Right lung (tissue), 5 donors: ENCODE measurements around the gene MBOAT2. TPM values are rescaled to one million over a fixed set of nuclear protein-coding genes. Genes with fewer than 3 reads are reported as not detected.
"Not testable (repeated sequence)": the region's sequence is repeated elsewhere in the genome, so short reads cannot be mapped to it uniquely, and the experiment has no call there.

Experiments used
- DNase-seq, 2 donors: peaks; one replicate each; pipeline ENCODE4 v3.0.0-alpha.2; 2013
- polyA plus RNA-seq, 5 donors: library from polyadenylated mRNA; unstranded; fragments of 120-200 nt; gene quantifications; one replicate each; pipeline versions ENCODE4 v1.2.1 to v1.2.3, GENCODE V29; 2013; ENCODE audit warnings: inconsistent platforms in 1 of 5, low replicate concordance in 1 of 5; ENCODE audit not compliant: insufficient read length in 5 of 5, insufficient read depth in 1 of 5

Gene MBOAT2
- polyA plus RNA-seq, 5 donors, result 38.1 to 89.6 (median 78.8) TPM

DNA sequence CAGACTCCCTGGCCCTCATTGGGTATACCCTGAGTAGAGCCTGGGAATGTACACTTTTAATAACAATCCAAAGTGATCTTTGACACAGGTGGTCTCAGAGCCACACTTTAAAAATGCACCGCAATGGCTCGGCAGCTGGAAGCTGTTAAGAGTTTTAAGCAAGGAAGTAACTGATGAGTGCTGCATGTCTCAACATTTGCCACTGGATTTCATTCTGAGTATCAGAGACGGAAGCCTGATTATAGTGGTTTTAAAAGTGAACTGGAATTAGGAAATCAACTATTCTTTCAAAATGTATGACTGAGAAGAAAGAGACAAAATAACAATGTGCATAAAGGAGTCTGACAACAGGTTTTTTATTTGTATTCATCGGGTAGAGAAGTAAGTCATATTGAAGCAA lies 7.5 kb downstream of the MBOAT2 start:
- DNase-seq, result no peak

DNA sequence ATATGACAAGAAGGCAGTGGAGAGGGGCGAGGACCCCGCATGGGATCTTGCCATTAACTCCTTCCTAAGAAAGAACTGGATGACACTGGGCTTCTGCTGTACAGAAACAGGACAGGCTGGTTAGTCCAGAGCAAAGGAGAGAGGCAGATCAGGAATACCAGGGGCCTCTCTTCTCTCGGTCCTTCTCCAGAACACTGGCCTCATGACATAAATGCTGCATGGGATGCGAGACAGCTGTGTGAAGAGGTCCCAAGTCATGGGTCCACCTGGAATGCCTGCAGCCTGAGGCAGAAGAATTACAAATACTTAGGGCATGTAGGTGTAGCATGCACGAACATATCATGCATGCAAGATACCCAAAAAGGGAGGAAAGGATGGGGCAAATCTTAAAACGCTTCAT lies 9.1 kb downstream of the MBOAT2 start:
- DNase-seq, result no peak

DNA sequence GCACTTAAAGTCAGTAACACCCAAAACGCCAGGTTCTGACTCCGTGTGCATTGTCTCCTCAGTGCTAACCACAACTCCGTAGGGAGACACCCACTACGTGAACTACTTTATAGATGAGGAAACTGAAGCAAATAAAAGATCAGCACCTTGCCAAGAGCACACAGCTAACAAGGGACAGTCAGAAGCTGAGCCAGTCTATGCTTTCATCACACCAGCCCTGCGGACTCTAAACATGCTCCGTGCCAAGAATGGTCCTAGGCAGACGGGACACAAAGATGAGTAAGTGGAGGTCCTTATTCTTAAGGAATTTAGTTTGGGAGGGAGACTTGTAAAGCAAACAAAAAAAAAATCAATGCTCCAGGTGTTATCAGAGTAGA lies 9.6 kb downstream of the MBOAT2 start:
- DNase-seq, result no peak

DNA sequence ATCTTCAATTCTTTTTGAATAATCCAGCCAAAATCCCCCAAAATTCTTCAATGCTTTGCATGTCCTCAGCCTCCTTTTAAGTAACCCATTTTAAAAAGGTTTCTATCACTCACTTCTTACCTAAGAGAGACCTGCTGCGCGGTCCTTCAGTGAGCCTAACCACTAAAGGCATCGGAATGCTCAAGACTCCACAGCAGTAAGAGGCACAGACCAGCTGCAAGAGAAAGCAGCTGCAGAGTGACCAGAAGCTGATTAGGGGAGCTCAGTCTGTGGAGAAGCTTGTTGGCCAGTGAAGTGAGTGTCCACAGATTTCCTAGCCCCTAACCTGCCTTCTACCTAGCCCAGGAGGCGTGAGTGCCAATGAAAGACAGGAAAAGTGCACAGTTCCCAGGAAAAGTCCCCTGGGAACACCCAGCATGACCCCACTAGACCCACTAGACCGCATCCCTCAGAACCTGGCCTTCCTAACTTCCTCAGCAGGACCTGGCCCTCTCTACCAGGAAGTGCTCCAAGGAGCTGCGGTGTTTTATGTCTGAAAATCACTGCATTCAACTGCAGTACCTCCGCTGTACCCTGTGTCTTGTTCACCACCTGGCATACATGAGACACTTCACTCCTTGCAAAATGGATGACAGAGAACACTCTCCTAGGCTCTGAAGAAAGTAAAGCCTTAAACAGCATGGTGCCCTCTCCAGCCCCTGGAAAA lies 10.1 kb downstream of the MBOAT2 start:
- no peak for DNase-seq

DNA sequence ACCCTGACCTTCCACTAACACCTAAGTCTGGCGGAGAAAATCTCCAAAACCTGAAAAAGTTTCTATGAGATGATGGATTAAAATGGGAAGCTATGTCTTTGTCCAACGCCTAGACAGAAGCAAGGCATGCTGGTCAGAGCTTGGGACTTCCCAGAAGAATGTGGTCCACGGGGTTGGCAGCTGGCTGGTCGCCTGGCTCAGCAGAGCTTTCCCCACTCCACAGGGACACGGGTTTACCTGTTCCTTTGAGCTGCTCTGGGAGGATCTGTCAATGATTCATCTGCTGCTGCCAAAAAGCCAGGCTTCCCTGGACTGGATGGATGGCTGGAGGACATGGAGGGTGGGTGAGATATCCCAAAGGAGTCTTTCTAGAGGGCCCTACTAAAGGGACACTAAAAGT lies 10.8 kb downstream of the MBOAT2 start:
- no peak for DNase-seq

DNA sequence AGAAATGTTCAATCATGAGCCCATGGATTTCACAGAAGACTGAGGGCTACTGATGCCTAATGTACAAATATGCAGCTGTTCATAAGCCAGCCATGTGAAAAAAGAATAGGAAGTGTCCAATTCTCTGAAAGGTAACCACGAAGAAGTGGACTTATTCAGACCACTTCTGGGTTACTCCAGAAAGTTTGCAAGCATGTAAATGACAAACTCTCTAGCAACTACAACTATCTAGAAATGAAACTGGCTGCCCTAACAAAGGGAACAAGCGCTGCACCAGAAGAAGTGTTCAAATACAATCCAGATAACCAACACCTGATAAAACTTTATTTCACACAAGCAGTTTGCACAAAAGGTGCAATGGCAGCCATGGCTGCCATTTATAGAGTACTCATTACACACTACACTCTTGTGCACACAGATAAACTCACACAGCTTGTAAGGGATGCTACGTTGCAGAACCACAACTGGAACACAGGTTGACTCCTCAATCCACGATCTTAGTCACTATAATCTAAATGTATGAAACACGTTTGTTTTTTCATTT lies 13.9 kb downstream of the MBOAT2 start:
- DNase-seq, result no peak

DNA sequence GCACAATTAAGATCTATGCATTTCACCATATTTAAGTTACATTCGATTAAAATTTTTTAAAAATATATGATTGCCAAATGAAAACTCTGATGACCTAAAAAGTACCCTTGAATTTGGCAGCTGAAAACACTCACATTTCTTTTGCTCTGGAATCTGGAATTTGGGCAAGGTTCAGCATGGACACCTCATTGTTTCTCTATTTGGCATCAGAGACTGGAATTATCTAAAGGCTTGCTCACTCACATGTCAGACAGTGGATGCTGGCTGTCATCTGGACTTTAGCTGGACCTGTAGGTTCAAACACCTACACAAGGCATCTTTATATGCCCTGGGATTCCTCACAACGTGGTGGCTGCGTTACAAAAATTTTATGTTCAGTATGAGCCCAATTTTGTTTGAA lies 16.1 kb downstream of the MBOAT2 start:
- no peak for DNase-seq

DNA sequence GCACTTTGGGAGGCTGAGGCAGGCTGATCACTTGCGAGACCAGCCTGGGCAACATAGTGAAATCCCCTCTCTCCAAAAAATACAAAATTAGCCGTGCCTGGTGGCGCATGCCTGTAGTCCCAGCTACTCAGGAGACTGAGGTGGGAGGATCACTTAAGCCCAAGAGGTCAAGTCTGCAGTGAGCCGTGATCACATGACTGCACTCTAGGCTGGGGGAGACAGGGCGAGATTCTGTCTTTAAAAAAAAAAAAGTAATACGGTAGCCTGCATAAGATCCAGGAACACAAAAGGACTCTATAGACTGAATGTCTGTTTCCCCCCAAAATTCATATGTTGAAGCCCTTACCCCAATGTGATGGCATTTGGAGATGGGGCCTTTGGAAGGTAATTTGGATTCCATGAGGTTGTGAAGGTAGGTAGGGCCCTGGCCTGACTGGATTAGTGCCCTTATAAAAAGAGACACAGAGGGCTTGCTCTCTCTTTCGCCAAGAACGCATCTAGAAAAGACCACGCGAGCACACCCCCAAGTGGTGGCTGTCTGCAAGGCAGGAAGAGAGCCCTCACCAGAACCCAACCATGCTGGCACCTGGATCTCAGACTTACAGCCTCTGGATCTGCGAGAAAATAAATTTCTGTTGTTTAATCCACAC lies 17.0 kb downstream of the MBOAT2 start:
- no peak for DNase-seq

DNA sequence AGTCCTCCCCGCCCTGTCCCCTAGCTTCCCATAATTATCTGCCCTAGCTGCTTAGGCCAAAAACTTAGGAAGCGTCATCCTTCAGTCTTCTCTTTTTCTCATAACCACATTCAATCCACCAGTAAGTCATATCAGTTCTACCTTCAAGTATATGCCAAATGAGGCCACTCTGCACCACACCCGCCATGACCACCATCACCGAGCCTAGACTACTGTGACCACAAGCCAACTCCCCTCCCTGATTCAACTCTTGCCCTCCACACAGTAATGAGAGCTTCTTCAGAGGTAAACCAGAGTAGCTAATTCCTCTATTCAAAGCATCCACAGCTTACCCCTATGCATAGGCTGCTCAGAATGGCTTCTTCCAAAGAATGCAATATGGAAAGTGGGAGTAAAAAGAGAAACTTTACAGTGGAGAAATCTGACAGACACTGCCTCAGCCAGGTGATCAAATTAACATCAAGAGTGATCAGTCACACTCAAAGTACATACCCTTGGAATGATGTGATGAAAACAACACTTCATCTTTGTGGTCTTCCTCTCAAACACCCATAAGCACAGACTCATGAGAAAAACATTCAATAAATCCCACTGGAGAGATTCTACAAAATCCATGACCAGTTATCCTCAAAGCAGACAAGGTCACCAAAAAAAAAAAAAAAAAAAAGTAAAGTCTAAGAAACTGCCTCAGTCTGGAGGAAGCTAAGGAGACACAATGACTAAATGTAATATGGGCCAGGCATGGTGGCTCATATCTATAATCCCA lies 17.7 kb downstream of the MBOAT2 start:
- no peak for DNase-seq

DNA sequence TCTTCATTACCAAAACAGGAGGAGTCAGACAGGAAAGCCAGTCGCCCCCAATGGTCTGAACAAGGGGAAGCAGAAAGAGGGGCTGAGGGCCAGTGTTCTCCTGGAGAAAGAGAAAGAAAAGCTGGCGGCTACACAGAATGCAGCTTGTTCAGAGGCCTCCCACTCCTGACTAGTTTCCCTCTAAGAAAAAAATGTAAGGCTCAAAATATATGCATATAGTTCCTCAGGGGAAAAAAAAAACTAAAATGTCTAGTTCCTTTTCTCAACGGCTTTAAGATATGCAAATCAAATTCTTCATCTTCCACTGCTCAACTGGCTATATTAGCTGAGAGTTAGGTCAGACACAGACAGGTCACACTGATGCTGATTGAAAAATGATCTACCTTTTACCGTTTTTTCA lies 18.6 kb downstream of the MBOAT2 start:
- DNase-seq, result no peak

DNA sequence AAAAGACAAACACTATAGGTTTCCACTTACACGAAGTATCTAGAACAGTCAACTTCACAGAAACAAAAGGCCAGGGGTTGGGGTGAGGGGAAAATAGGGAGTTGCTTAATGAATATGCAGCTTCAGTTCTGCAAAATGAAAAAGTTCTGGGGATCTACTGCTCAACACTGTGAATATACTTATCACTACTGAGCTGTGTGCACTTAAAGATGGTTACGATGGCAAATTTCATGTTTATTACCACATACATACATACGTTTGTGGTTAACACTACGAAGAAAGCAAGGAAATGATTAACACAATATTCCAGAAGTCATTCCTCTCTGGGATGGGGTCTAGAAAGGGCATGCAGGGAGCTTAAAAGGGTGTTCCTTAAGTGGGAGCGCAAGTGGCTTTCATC lies 19.3 kb downstream of the MBOAT2 start:
- no peak for DNase-seq

DNA sequence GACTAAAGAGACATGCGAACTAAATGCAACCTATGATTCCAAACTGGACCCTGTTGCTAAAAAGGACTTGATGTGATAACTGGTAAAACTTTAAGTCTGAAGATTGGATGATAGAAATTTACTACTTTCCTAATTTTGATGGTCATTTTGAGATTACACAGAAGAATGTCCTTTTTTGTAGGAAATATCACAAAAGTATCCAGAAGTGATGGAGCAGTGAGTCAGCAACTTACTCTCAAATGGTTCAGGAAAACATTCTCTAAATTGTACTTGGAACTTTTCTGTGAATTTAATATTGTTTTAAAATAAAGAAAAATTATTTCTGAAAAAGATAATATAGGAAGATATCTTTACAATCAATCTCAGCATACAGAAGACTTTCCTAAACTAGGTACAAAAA lies 19.9 kb downstream of the MBOAT2 start:
- DNase-seq, result no peak

DNA sequence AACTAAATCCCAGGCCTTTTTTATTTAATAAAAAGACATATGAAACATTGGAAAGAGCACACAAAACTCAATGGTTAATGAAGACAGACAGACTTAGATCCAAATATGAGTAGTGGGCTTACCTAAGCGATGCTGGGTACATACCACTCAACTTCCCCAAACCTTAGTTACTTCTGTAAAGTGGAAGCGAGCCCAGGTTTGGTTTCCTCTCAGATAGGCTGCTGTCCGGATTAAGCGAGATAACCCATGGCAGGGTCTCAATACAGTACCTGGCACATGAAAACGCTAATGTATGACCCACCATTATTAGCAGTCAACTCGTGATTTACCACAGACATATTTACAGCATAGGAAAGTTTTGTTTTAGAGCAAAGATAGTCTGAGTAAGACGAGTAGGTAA lies 21.6 kb downstream of the MBOAT2 start:
- DNase-seq, result no peak

DNA sequence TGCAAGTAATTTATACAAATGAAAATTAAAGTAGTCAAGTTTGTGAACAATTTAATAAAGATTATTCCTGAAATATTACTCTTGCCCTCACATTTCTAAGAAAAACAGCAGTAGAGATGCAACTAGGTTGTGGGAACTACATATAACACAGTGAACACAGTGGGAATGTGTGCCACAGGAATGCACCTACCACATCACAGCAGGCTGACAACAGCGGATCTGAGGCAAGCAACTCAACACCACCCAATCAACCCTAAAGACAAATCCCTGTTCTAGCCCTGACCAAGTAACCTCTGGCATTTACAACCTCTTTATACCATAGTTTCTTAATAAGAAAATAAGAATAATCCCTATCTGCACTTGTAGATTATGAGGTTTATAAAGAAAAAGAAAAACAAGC lies 23.4 kb downstream of the MBOAT2 start:
- no peak for DNase-seq

DNA sequence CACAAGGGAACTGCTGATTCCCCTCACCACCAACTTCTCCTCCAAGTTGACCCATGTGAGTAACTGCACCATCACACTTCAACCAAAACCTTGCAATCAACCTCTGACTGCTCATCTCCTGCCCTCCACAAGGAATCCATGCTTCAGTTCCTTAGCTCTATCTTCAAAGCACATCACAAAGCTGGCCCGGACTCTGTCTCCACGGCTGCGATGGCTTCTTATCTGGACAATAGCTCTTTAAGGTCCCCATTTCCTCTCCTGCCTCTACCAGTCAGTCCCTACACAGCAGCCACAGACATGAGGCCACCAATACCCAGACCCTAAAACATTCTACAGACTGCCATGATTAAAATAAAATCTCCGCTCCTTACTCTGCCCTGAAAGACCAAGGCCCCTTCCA lies 25.7 kb downstream of the MBOAT2 start:
- no peak for DNase-seq

DNA sequence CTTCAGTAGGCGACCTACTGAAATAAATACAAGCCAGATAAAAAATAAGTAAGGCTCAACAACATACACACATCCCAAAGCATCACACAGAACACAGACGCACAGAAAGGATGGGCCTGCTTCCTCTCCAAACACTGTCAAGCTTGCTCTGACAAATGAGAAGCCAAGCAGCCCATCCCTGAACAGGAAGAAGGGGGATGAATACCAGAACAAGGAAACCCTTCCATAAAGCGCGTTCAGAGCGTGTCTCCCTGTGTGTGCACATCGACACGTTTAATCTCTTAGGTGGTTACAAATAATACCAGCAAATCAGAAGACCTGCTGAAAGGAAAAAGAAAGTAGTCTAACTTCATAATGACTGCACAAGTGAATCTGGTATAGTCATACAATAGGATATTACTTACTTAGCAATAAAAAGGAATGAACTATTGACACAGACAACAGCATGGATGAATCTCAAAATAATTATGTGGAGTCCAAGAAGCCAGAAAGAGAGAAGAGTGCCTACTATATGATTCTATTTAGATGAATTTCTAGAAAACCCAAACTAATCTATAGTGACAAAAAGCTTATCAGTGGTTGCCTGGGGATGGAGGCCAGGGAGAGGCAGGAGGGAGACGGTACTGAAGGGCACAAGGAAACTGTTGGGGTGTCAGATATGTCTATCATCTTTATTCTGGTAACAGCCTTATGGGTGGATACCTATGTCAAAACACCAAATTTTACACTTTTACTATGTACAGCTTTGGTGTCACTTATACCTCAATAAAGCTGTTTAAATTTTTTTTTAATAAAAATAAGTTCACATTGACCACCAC lies 26.8 kb downstream of the MBOAT2 start:
- DNase-seq, result no peak

DNA sequence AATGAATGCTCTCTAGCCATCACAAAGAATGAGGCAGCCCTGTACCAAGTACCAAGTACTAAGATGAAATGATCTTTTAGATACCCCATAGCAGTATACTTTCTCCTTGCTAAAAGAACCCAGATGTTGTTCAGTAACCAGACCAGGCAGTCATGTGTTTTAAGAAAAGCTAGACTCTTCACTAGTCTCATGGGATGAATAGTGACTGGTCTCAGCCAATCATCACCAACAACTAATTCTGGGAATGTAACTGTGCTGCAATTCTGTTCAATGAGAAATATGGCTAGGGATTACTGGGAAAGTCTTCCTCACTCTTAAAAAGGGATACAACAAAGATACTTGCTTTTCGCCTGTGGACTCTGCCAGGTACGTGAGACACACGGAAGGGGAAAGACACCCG lies 29.5 kb downstream of the MBOAT2 start:
- no peak for DNase-seq

DNA sequence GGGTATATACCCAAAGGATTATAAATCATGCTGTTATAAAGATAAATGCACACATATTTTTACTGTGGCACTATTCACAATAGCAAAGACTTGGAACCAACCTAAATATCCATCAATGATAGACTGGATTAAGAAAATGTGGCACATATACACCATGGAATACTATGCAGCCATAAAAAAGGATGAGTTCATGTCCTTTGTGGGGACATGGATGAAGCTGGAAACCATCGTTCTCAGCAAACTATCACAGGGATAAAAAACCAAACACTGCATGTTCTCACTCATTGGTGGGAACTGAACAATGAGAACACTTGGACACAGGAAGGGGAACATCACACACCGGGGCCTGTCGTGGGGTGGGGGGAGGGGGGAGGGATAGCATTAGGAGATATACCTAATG lies 30.5 kb downstream of the MBOAT2 start:
- DNase-seq, result not testable (repeated sequence)

DNA sequence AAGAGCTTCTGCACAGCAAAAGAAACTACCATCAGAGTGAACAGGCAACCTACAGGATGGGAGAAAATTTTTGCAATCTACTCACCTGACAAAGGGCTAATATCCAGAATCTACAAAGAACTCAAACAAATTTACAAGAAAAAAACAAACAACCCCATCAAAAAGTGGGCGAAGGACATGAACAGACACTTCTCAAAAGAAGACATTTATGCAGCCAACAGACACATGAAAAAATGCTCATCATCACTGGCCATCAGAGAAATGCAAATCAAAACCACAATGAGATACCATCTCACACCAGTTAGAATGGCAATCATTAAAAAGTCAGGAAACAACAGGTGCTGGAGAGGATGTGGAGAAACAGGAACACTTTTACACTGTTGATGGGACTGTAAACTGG lies 30.9 kb downstream of the MBOAT2 start:
- DNase-seq, result not testable (repeated sequence)

DNA sequence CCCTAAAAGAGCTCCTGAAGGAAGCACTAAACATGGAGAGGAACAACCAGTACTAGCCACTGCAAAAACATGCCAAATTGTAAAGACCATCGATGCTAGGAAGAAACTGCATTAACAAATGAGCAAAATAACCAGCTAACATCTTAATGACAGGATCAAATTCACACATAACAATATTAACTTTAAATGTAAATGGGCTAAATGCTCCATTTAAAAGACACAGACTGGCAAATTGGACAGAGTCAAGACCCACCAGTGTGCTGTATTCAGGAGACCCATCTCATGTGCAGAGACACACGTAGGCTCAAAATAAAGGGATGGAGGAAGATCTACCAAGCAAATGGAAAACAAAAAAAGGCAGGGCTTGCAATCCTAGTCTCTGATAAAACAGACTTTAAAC lies 34.1 kb downstream of the MBOAT2 start:
- not testable (repeated sequence) for DNase-seq

DNA sequence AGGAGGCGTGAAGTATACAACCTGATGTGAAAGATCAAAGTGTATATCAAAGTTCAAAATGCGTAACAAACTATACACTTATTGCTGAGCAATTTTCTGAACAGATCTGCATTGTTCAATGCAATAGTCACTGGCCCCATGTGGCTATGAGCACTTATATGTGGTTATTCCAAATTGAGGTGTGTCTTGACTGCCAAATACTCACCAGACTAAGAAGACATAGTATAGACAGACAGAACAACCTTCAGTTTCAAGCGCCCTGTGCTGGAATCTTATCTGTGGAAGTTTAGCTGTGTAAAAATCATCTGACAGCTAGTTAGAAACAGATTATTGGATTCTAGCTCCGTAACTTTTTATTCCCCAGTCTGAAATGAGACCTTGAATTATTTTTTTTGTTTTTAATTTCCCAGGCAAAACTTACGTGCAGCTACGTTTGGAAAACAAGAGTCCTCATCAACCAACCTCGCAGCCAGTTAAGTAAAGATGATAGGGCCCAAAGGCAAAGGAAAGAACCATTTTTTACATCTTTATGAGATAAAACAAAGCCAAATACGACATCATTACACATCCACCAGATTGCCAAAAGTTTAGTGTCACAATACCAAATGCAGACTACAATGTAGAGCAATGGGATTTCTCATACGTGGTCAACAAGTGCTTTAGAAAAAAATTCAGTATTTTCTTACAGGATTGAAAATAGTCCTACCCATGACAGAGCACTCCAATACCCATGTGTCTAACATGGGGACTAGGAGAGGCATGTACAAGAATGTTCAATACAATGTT lies 37.2 kb downstream of the MBOAT2 start:
- no peak for DNase-seq
